HL-60 (cell line): ENCODE data around the gene HEXD.

Experiments
- DNase-seq, 2 experiments: peaks; one replicate each; pipeline ENCODE4 v3.0.0-alpha.2; 2010 to 2020; ENCODE audit warnings: low read depth in 1 of 2, low spot score in 1 of 2
- H3K27ac ChIP-seq: fragments of 250-450 bp; sonication (Bioruptor Pico); replicated peaks from 2 replicates; pipeline ENCODE4 v1.5.1; 2020; ENCODE audit warnings: mild to moderate bottlenecking, moderate library complexity
- H3K27me3 ChIP-seq: fragments of 250-450 bp; sonication (Bioruptor Pico); 2 replicates; pipeline ENCODE4 v1.5.1; 2021; ENCODE audit warnings: mild to moderate bottlenecking, moderate library complexity; ENCODE audit not compliant: insufficient read depth, poor library complexity, severe bottlenecking
- H3K4me3 ChIP-seq: replicated peaks from 2 replicates; pipeline ENCODE4 v1.5.1; 2011; ENCODE audit warnings: mild to moderate bottlenecking, control low read depth, low read length; ENCODE audit not compliant: insufficient read depth
- GABPA ChIP-seq: IDR thresholded peaks from 2 replicates; pipeline ENCODE4 v1.6.1; 2012; ENCODE audit warnings: low read depth
- POLR2AphosphoS5 ChIP-seq: IDR thresholded peaks from 2 replicates; pipeline ENCODE4 v1.6.1; 2012; ENCODE audit warnings: low read depth
- SPI1 ChIP-seq: IDR thresholded peaks from 2 replicates; pipeline ENCODE4 v1.6.1; 2012; ENCODE audit warnings: low read depth, mild to moderate bottlenecking, borderline replicate concordance
- TF ChIP-seq, protein P1 (sequence below): IDR thresholded peaks from one replicate; pipeline ENCODE4 v1.5.1; 2011; ENCODE audit warnings: low read length, control low read depth, inconsistent platforms; ENCODE audit not compliant: insufficient read depth
- TF ChIP-seq, protein P2 (sequence below): IDR thresholded peaks from 2 replicates; pipeline ENCODE4 v1.6.1; 2012; ENCODE audit warnings: low read depth; ENCODE audit not compliant: insufficient replicate concordance

Gene HEXD

DNA sequence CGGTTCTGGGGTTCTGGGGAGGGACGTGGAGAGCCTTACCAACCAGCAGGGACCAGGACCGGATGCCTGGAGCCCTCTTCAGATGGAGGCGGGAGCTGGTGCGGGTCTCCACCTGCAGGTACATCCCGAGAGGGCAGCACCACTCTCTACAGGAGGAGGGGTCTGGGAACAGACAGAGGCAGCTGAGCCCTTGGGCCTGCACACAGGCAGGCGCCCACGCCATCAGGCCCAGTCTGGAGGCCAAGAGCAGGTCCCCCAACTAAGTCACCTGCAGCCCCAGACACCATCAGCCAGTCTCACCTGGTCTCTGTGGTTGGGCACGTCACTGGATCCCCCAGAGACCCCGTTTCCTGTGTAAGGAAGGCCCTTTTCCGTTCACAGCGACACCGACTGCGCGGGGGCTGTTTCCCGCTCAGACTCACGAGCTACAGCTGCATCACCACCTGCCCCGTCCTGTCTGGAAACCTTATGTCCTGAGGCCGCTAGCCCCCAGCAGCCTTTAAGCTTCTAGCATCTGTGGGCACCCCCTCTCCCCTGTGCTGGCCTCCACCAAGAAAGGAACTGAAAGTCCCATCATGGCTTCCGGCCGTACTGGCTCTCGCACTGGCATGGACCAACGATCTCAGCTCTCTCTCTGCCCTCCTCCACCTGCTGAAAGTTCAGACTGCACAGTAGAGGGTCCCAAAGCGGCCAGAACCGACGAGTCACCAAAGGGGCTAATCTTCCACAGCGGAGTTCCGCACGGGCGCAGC lies 31.2 kb downstream of the HEXD start:
- peak overlapping the region; percentile 67 for H3K4me3 ChIP-seq
- TF ChIP-seq, protein P1, sequence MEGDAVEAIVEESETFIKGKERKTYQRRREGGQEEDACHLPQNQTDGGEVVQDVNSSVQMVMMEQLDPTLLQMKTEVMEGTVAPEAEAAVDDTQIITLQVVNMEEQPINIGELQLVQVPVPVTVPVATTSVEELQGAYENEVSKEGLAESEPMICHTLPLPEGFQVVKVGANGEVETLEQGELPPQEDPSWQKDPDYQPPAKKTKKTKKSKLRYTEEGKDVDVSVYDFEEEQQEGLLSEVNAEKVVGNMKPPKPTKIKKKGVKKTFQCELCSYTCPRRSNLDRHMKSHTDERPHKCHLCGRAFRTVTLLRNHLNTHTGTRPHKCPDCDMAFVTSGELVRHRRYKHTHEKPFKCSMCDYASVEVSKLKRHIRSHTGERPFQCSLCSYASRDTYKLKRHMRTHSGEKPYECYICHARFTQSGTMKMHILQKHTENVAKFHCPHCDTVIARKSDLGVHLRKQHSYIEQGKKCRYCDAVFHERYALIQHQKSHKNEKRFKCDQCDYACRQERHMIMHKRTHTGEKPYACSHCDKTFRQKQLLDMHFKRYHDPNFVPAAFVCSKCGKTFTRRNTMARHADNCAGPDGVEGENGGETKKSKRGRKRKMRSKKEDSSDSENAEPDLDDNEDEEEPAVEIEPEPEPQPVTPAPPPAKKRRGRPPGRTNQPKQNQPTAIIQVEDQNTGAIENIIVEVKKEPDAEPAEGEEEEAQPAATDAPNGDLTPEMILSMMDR: no peak
- TF ChIP-seq GABPA: no peak
- no peak for TF ChIP-seq POLR2AphosphoS5
- TF ChIP-seq, protein P2, sequence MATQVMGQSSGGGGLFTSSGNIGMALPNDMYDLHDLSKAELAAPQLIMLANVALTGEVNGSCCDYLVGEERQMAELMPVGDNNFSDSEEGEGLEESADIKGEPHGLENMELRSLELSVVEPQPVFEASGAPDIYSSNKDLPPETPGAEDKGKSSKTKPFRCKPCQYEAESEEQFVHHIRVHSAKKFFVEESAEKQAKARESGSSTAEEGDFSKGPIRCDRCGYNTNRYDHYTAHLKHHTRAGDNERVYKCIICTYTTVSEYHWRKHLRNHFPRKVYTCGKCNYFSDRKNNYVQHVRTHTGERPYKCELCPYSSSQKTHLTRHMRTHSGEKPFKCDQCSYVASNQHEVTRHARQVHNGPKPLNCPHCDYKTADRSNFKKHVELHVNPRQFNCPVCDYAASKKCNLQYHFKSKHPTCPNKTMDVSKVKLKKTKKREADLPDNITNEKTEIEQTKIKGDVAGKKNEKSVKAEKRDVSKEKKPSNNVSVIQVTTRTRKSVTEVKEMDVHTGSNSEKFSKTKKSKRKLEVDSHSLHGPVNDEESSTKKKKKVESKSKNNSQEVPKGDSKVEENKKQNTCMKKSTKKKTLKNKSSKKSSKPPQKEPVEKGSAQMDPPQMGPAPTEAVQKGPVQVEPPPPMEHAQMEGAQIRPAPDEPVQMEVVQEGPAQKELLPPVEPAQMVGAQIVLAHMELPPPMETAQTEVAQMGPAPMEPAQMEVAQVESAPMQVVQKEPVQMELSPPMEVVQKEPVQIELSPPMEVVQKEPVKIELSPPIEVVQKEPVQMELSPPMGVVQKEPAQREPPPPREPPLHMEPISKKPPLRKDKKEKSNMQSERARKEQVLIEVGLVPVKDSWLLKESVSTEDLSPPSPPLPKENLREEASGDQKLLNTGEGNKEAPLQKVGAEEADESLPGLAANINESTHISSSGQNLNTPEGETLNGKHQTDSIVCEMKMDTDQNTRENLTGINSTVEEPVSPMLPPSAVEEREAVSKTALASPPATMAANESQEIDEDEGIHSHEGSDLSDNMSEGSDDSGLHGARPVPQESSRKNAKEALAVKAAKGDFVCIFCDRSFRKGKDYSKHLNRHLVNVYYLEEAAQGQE: no peak
- TF ChIP-seq SPI1: peak; percentile 51; the same call in 1 of the 2 replicates
- DNase-seq: peak in 1 of 2 experiments; percentile 29
- H3K27ac ChIP-seq: peak overlapping the region; percentile 76
- no peaks in the 10 kb centered on the region for H3K27me3 ChIP-seq

DNA sequence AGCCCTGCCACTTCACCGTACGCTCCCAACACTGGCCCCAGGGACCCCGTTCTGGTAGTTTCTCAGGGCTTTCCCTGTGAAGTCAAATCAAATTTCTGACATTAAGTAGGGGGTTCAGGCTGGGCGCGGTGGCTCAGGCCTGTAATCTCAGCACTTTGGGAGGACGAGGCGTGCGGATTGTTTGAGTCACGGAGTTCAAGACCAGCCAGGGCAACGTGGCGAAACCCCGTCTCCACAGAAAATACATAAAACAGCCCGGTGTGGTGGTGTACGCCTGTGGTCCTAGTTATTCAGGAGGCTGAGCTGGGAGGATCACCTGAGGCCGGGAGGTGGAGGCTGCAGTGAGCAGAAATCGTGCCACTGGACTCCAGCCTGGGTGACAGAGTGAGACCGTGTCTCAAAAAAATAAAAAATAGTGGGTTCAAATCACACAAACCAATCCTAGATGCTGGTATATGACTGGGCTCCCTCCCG lies 31.8 kb downstream of the HEXD start:
- peak in 1 of 2 experiments; percentile 11 for DNase-seq
- H3K27me3 ChIP-seq: no peaks in the 10 kb centered on the region
- TF ChIP-seq SPI1: no peak
- TF ChIP-seq, protein P2: no peak
- TF ChIP-seq, protein P1: no peak
- TF ChIP-seq GABPA: no peak
- TF ChIP-seq POLR2AphosphoS5: no peak
- peak overlapping the region; percentile 67 for H3K4me3 ChIP-seq
- peak overlapping the region; percentile 76 for H3K27ac ChIP-seq

DNA sequence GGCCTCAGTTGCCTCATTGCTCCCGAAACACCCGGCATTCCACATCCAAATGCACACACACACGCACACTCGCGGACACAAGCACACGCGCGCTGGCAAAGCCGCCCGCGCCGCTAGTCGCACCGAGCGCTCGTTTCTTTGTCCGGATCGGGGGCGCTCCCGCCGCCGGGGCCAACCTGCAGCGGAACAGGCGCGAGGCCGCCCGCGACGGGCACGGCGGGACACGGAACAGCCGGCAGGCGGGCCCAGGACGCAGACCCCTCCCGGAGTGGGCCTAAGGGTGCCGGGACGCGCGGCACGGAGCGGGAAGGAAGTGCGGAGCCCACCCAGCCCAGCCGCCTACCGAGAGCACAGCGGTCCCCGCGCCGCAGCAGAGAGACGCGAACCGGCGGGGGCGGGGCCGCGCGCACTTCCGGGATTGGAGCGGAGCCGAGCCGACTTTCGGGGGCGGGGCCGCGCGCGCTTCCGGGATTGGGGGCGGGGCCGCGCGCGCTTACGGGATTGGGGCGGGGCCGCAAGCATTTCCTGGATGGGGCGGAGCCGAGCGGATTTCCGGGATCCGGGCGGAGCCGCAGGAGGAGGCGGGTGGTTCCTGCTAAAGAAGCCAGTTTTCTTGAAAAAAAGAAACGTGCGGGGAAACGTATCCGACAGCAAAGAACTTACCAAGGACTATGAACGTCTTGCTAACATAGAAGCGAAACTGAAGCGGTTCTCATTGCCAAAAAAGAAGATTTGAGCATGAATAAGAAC lies 32.4 kb downstream of the HEXD start, which contains the start of gene CYBC1:
CYBC1 (minus strand) TSS at position 396 of the 750 bp plus-strand sequence. CDS start 1,498 bp downstream, outside the sequence.
- H3K4me3 ChIP-seq: peak within 1 kb of the TSS; percentile 67
- DNase-seq: peak; percentile 87 to 92
- peak within 1 kb of the TSS; percentile 76 for H3K27ac ChIP-seq
- TF ChIP-seq GABPA: peak; percentile 49
- TF ChIP-seq, protein P2: peak; percentile 46
- TF ChIP-seq SPI1: peak; percentile 23; the same call in 1 of the 2 replicates
- TF ChIP-seq, protein P1: no peak
- TF ChIP-seq POLR2AphosphoS5: peak; percentile 78
- no peaks in the 10 kb centered on the region for H3K27me3 ChIP-seq
